A549 (cell line): ENCODE measurements around the gene DUS3L. TPM values are rescaled to one million over a fixed set of nuclear protein-coding genes. Genes with fewer than 3 reads are reported as not detected.

Experiments
- ATAC-seq, 2 experiments: fragments of 200-7000 bp in 1 of 2; fragments of >200 bp in 1 of 2; cut with Nextera tagmentation in 1 of 2; cut with Tn5 transposase in 1 of 2; 3 replicates each; pipeline versions ENCODE4 v1.8.0 to v1.9.1; 2018 to 2020; ENCODE audit warnings: mild to moderate bottlenecking in 1 of 2, moderate library complexity in 1 of 2
- CTCF ChIA-PET: fragments of 300-600 bp; sonication (Branson Sonifier 250); formaldehyde crosslinking; extraction: SDS; loops from one replicate; lab custom pipeline; 2021; ENCODE audit warnings: antibody characterized with exemption, inconsistent platforms; lab: Yijun Ruan, JAX
- POLR2A ChIA-PET: fragments of 350-600 bp; formaldehyde crosslinking; extraction: SDS; loops from one replicate; lab custom pipeline; 2021; ENCODE audit warnings: antibody characterized with exemption, inconsistent platforms; lab: Yijun Ruan, JAX
- DNase-seq, 2 experiments: peaks; one replicate each; pipeline versions ENCODE4 v3.0.0 to v3.0.0-alpha.2; 2011 to 2016; ENCODE audit warnings: low read depth in 1 of 2, low spot score in 1 of 2
- FAIRE-seq: peaks from 2 replicates; lab custom pipeline; 2011; peaks lifted over from hg19 to GRCh38; lab: Jason Lieb, UNC
- H3K27ac ChIP-seq, 2 experiments: fragments of >200 bp; sonication (Bioruptor Twin); formaldehyde crosslinking; 3 replicates each; pipeline ENCODE4 v1.5.1; 2016 to 2017
- H3K4me1 ChIP-seq: fragments of >200 bp; sonication (Bioruptor Twin); formaldehyde crosslinking; 3 replicates; pipeline ENCODE4 v1.6.1; 2016
- H3K4me2 ChIP-seq: fragments of >200 bp; sonication (Bioruptor Twin); formaldehyde crosslinking; 3 replicates; pipeline ENCODE4 v1.6.1; 2016
- H3K4me3 ChIP-seq: fragments of >200 bp; sonication (Bioruptor Twin); formaldehyde crosslinking; 3 replicates; pipeline ENCODE4 v1.5.1; 2016
- H3K9me3 ChIP-seq: fragments of >200 bp; sonication (Bioruptor Twin); formaldehyde crosslinking; 3 replicates; pipeline ENCODE4 v1.6.1; 2016
- CHD4 ChIP-seq: fragments of 200-600 bp; sonication (generic); IDR thresholded peaks from 2 replicates; pipeline ENCODE4 v1.6.1; 2016; ENCODE audit warnings: antibody characterized with exemption, mild to moderate bottlenecking, borderline replicate concordance
- E2F6 ChIP-seq: IDR thresholded peaks from 2 replicates; pipeline ENCODE4 v1.6.1; 2012; ENCODE audit warnings: low read depth, borderline replicate concordance
- EP300 ChIP-seq, 2 experiments: fragments of >200 bp; sonication (Bioruptor Twin); formaldehyde crosslinking; IDR thresholded peaks; 2 replicates in 1 of 2; 3 replicates in 1 of 2; pipeline ENCODE4 v1.6.1; 2016 to 2017
- FOXS1 ChIP-seq: fragments of 250-450 bp; sonication (Bioruptor Pico); IDR thresholded peaks from 2 replicates; pipeline ENCODE4 v1.5.0; 2020; ENCODE audit warnings: mild to moderate bottlenecking, moderate library complexity
- GATA3 ChIP-seq: IDR thresholded peaks from 2 replicates; pipeline ENCODE4 v1.6.1; 2012; ENCODE audit warnings: borderline replicate concordance
- HDAC2 ChIP-seq: fragments of 200-600 bp; sonication (generic); IDR thresholded peaks from 2 replicates; pipeline ENCODE4 v1.6.1; 2016
- HOXB5 ChIP-seq: fragments of 250-450 bp; sonication (Bioruptor Pico); IDR thresholded peaks from 2 replicates; pipeline ENCODE4 v1.5.0; 2020; ENCODE audit warnings: mild to moderate bottlenecking, moderate library complexity
- JUNB ChIP-seq: fragments of >200 bp; sonication (Bioruptor Twin); formaldehyde crosslinking; IDR thresholded peaks from 2 replicates; pipeline ENCODE4 v1.6.1; 2016
- MAX ChIP-seq: IDR thresholded peaks from 2 replicates; pipeline ENCODE4 v1.6.1; 2012
- MYC ChIP-seq: IDR thresholded peaks from 2 replicates; pipeline ENCODE4 v1.6.1; 2012; ENCODE audit warnings: mild to moderate bottlenecking, inconsistent platforms, low read length, improper control_type of control experiment, borderline replicate concordance
- POLR2AphosphoS2 ChIP-seq: conservative IDR thresholded peaks from 2 replicates; pipeline ENCODE4 v1.6.1; 2012; ENCODE audit warnings: low read length, improper control_type of control experiment, inconsistent platforms
- RARB ChIP-seq: fragments of 250-450 bp; sonication (Bioruptor Pico); IDR thresholded peaks from 2 replicates; pipeline ENCODE4 v1.8.0; 2021; ENCODE audit warnings: mild to moderate bottlenecking, moderate library complexity
- RCOR1 ChIP-seq: fragments of 150-350 bp; IDR thresholded peaks from 2 replicates; pipeline ENCODE4 v1.6.1; 2014; ENCODE audit warnings: antibody characterized with exemption, low read length, low read depth
- TFCP2L1 ChIP-seq: fragments of 250-450 bp; sonication (Bioruptor Pico); IDR thresholded peaks from 2 replicates; pipeline ENCODE4 v1.5.0; 2021; ENCODE audit warnings: mild to moderate bottlenecking
- USF2 ChIP-seq: fragments of 450-650 bp; IDR thresholded peaks from 2 replicates; pipeline ENCODE4 v1.6.1; 2014; ENCODE audit warnings: antibody characterized with exemption
- ZNF302 ChIP-seq: fragments of 250-450 bp; sonication (Bioruptor Pico); IDR thresholded peaks from 2 replicates; pipeline ENCODE4 v1.9.0; 2021; ENCODE audit warnings: inconsistent platforms, mild to moderate bottlenecking, moderate library complexity
- WGBS: methylation state at CpG from one replicate; pipeline ENCODE4 v1.1.6; 2017; ENCODE audit errors: missing lambda C conversion rate; 5-methylcytosine and 5-hydroxymethylcytosine counted together
- polyA plus RNA-seq, 4 experiments: library from polyadenylated mRNA; depleted of rRNA in 3 of 4; stranded (reverse); fragments of >200 nt; fragmentation: RNase III in 1 of 4; extraction: RNeasy Plus Mini Kit Qiagen cat#74134 plus additional on column Dnase treatment in 1 of 4; gene quantifications; 2 replicates in 3 of 4; 3 replicates in 1 of 4; pipeline ENCODE4 v1.2.3, GENCODE V29; 2011 to 2017
- TF ChIP-seq, protein P1 (sequence below): fragments of >200 bp; sonication (Bioruptor Twin); formaldehyde crosslinking; IDR thresholded peaks from 2 replicates; pipeline ENCODE4 v1.6.1; 2016
- TF ChIP-seq, protein P2 (sequence below): fragments of 200-600 bp; sonication (generic); IDR thresholded peaks from 2 replicates; pipeline ENCODE4 v1.6.1; 2016; ENCODE audit warnings: antibody characterized with exemption, mild to moderate bottlenecking, moderate library complexity
- TF ChIP-seq, protein P3 (sequence below): fragments of 250-450 bp; sonication (Bioruptor Pico); IDR thresholded peaks from 2 replicates; pipeline ENCODE4 v1.5.0; 2021; ENCODE audit warnings: mild to moderate bottlenecking, moderate library complexity, borderline replicate concordance

Gene DUS3L
- polyA plus RNA-seq, 2 of the 4 experiments (the other 2 are of a cell fraction): 16.3 to 26.9 TPM

DNA sequence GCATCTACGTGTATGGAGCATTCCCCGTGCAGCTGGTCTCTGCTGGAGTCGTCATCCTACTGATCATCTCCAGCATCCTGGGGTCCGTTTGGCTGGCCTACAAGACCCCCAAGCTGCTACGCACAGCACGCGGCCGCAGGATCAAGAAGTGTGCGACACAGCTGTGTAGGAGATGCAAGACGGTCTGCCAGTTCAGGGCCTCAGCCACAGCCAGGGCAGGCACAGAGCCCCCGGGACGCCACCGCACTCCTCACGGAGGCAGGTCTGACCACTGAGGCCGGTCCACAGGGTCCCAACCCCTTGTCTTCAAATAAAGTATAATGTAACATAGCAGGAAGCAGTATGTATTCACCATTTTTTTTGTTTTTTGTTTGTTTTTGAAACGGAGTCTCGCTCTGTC is 12.6 kb downstream of the DUS3L start:
- TF ChIP-seq MAX (no peak), GATA3 (no peak), HDAC2 (no peak), CHD4 (no peak), USF2 (no peak), E2F6 (no peak), TFCP2L1 (CRISPR knock-in tag) (no peak), EP300 (IDR thresholded peaks at IDR 0.05) (no peak), HOXB5 (CRISPR knock-in tag) (no peak), RARB (CRISPR knock-in tag) (no peak), RCOR1 (no peak), POLR2AphosphoS2 (no peak), ZNF302 (CRISPR knock-in tag) (no peak), MYC (no peak), JUNB (no peak), FOXS1 (CRISPR knock-in tag) (no peak)
- TF ChIP-seq, protein P1, sequence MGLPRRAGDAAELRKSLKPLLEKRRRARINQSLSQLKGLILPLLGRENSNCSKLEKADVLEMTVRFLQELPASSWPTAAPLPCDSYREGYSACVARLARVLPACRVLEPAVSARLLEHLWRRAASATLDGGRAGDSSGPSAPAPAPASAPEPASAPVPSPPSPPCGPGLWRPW: no peak
- TF ChIP-seq, protein P2, sequence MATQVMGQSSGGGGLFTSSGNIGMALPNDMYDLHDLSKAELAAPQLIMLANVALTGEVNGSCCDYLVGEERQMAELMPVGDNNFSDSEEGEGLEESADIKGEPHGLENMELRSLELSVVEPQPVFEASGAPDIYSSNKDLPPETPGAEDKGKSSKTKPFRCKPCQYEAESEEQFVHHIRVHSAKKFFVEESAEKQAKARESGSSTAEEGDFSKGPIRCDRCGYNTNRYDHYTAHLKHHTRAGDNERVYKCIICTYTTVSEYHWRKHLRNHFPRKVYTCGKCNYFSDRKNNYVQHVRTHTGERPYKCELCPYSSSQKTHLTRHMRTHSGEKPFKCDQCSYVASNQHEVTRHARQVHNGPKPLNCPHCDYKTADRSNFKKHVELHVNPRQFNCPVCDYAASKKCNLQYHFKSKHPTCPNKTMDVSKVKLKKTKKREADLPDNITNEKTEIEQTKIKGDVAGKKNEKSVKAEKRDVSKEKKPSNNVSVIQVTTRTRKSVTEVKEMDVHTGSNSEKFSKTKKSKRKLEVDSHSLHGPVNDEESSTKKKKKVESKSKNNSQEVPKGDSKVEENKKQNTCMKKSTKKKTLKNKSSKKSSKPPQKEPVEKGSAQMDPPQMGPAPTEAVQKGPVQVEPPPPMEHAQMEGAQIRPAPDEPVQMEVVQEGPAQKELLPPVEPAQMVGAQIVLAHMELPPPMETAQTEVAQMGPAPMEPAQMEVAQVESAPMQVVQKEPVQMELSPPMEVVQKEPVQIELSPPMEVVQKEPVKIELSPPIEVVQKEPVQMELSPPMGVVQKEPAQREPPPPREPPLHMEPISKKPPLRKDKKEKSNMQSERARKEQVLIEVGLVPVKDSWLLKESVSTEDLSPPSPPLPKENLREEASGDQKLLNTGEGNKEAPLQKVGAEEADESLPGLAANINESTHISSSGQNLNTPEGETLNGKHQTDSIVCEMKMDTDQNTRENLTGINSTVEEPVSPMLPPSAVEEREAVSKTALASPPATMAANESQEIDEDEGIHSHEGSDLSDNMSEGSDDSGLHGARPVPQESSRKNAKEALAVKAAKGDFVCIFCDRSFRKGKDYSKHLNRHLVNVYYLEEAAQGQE: no peak
- TF ChIP-seq, protein P3, sequence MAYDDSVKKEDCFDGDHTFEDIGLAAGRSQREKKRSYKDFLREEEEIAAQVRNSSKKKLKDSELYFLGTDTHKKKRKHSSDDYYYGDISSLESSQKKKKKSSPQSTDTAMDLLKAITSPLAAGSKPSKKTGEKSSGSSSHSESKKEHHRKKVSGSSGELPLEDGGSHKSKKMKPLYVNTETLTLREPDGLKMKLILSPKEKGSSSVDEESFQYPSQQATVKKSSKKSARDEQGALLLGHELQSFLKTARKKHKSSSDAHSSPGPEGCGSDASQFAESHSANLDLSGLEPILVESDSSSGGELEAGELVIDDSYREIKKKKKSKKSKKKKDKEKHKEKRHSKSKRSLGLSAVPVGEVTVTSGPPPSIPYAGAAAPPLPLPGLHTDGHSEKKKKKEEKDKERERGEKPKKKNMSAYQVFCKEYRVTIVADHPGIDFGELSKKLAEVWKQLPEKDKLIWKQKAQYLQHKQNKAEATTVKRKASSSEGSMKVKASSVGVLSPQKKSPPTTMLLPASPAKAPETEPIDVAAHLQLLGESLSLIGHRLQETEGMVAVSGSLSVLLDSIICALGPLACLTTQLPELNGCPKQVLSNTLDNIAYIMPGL (CRISPR knock-in tag): no peak
- Histone ChIP-seq H3K9me3 (no peaks in the 10 kb centered on the region), H3K27ac (no peak overlapping the region), H3K4me2 (no peak overlapping the region), H3K4me3 (no peak overlapping the region), H3K4me1 (peaks cover 5% of the 10 kb centered on the region; the same call in 1 of the 3 replicates)
- FAIRE-seq: no peak
- no peak for ATAC-seq
- POLR2A ChIA-PET: no interaction called here
- no peak for DNase-seq
- CTCF ChIA-PET: interaction anchor here (0.6 to 1.5 kb wide), 4 partner anchors 12 to 45 kb away, joined by 3 to 4 read pairs (median 3); partner anchors contain the start of gene DUS3L
- 84% methylated on average over 17 of the region's 17 CpGs for WGBS
